HG03460 (cell line): ENCODE measurements around the gene RCCD1.
A peak's percentile ranks its signal among the peaks of the same experiment; 100 is the strongest.
"Not testable (repeated sequence)": the region's sequence is repeated elsewhere in the genome, so short reads cannot be mapped to it uniquely, and the experiment has no call there.

Source experiments
- ATAC-seq: cut with Tn5 transposase; IDR thresholded peaks from one replicate; pipeline ENCODE4 v1.9.1; 2021; ENCODE audit not compliant: unreplicated experiment

The RCCD1 gene

GRCh38 chr15:90917569-90917968, 37.1 kb upstream of the RCCD1 start:
- no peak for ATAC-seq

DNA sequence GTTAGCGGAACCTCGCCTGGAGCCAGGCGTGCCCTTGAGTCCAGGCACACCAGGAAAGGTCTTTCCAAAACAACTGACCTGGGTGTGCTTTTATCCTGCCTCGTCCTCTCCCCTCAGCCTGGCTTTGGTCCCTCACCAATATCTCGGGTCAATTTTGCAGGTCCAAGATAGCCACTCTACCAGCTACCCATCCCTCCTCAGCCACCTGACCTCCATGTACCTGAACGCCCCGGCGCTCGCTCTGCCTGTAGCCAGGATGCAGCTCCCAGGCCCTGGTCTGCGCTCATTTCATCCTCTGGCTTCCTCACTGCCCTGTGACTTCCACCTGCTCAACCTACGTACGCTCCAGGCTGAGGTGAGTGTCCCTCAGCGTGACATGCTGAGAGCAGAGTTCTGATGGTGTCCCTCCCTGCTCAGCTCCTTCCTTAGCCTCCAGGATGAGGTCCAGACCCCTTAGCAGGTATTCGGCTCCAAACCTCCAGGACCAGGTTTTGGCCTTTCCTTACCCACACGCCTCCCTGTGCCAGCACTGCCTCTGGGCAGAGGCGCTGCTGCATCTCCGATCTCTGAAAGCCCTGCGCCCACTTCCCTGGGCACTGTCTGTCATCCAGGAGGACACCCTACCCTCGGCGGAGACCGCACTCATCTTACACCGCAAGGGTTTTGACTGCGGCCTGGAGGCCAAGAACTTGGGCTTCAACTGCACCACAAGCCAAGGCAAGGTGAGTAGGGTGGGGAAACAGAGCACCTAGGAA, 36.5 kb upstream of the RCCD1 start:
- no peak for ATAC-seq

GRCh38 chr15:90918835-90919234, 35.8 kb upstream of the RCCD1 start:
- no peak for ATAC-seq

DNA sequence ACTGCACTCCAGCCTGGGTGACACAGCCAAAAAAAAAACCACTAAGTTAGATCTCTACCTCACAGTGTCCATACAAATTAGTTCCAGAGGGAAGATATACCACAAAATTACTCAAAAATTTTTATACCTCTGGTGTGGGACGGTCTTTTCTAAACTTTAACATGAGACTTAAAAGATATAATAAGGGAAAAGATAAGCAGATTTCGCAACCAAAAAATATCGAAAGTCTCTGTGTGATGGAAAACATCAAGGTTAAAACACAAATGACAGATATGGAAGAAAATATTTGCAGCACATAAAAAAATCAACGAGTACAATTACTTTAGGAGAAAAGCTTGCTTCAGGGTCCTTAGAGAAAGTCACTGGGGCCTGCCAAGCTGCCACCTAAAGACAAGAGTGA, 32.8 kb upstream of the RCCD1 start:
- no peak for ATAC-seq

GRCh38 chr15:90922712-90923322, 31.9 kb upstream of the RCCD1 start:
- peak; percentile 49 for ATAC-seq

- ATAC-seq, result peak; percentile 55
These were observed 30.3 kb upstream of the RCCD1 start for GRCh38 chr15:90924375-90924774.

- not testable (repeated sequence) for ATAC-seq
These were observed 27.9 kb upstream of the RCCD1 start for GRCh38 chr15:90926766-90927165.

- not testable (repeated sequence) for ATAC-seq
These were observed 26.6 kb upstream of the RCCD1 start for GRCh38 chr15:90928106-90928505.

DNA sequence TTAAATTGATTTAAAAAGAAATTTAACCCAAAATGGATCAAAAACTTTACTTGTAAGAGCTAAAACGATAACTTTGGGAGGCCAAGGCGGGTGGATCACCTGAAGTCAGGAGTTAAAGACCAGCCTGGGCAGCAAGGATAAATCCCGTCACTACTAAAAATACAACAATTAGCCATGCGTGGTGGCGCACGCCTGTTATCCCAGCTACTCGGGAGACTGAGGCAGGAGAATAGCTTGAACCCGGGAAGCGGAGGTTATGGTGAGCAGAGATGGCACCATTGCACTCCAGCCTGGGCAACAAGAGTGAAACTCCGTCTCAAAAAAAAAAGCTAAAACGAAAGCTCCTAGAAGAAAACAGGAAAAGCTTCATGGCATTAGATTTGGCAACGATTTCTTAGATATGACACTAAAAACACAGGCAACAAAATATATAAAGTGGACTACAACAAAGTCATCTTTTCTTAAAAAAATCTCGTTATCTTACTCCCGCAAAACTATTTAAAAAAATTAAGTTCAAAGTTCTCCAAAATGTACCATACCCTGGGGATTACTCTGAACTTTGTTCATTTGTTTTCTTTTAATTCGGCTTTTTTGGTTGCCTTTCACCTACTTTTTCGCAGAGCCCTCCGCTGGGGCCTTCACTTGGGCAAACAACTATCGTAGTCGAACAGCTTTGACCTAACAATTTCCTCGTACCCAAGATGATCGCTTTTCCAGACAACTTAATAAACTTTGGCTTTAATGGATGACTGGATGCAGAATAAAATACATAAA, 25.3 kb upstream of the RCCD1 start:
- ATAC-seq, result no peak

DNA sequence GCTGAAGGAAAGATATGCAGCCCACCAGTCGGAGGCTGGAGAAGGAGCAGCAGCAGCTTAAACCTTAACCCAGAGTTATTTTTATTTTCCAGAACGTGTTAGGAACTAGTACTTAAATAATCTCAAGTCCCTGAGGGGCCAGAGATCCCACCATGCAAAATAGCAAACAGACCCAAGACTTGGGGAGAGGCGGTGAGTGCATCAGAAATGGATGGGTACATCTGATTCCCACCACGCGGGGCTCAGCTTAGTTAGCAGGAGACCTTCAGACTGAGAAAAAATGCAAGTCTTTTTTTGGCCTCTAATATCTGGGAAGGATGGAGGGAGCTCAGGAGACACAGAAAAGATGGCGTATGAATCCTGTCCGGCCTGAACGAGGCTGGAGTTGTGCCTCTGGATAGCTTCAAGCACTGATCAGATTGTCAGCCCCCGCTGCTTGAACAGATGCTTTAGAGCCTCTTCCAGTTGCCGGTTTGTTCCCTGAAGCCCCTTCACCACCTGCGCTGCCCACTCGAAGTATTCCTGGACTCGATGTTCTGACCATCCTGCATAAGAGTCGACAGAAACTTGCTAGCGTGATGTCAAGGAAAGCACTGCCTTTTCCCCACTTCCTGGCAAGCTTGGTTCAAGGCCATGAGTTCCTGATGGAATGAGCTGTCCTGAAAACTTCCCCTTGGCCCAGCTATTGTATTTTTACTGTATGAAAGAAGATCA, 23.7 kb upstream of the RCCD1 start:
- ATAC-seq, result no peak

GRCh38 chr15:90931575-90931827, 23.2 kb upstream of the RCCD1 start:
- no peak for ATAC-seq

DNA sequence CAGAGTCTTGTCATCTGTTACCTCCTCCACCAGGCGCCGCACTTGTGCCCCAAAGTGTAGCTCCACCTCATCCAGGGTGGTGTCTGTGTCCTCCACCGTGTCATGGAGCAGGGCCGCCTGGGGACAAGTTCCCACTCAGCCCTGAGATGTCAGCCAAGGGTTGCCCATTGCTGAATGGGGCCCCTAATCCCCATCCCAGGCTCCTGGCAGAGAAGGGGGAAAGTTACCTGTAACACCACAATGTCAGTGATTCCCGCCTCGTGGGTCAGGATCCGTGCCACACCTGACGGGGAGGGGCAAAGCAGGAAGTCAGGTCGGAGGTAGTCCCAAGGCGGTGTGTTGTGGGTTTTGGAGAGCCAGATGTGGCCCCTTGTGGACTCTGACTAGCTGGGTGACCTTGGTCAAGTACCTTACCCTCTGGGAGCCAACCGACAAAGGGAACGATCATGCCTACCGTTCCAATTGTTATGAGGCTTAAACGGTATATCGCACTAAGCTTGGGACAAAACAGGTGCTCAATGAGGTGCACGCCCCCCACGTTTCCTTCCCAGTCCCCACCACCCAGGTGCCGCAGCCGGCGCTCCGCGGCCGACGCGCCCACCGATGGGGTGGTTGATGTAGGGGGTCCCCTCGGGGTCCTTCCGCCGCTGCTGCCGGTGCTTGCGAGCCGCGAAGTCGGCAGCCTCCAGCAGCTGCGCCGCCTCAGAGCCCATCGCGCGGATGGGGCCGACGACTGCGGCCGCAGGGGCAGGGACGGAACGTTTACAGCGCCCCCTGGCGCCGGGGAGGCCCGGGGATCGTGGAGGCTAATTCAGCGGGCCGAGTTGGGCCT, 22.6 kb upstream of the RCCD1 start, which contains the start of gene HDDC3:
HDDC3 (minus strand) TSS at position 722 of the 832 bp plus-strand sequence; CDS start at position 713, 9 bp downstream.
- peak; percentile 49 for ATAC-seq

GRCh38 chr15:90932660-90932991, 22.1 kb upstream of the RCCD1 start:
- no peak for ATAC-seq

DNA sequence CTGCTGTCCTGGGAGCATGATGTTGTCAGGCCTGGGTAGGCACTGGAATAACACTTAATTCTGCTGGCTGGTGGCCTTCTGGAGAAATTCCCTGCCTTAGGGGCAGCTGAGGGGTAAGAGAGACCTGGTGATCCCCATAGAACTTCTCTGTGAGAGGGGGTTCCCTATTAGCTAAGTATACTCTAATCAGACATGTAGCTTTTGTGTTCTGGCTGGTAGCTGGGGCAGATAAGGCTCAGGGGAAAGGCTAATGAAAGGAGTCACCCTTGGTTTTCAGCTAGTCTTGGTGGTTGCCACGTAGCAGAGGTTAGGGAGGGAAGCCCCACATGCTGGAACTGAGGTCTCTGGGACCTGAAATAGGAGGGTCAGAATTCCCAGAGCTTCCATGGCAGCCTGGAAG, 21.4 kb upstream of the RCCD1 start:
- ATAC-seq, result no peak

DNA sequence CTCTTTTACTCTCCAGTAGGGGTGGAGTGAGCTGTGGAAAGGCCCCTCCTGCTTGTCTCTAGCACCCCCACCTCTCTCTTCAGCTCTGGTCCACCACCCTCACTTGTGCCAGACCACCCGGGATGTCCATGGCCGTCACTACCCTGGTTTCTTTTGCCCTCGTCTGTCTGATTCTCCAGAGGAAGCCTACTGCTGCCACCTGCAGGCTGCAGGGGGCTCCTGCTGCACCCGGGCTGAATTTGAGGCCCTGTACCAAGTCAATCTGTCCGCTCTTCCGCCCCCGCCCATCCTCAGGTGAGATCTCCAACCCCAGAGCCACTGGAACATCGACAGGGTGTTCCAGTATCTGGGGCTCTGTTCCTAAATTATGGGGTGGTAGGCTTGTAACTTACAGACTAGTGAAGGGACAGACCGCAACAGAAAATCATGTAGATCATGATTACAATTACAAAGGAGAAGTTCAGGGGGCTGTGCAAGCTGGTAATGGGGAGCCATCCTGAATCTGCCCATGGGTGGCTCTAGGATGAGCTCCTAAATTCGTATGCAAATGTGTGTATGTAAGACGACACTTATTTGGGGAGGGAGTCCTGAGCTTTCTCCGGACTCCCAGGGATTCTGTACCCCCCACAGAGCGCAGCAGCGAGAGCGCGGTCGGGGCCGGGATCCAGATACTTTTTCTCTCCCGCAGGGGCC, 20.3 kb upstream of the RCCD1 start:
- ATAC-seq, result peak; percentile 36

- peak; percentile 53 for ATAC-seq
These were observed 19.5 kb upstream of the RCCD1 start, which contains the start of gene UNC45A for GRCh38 chr15:90934949-90935751. UNC45A (plus strand) TSS chr15:90935285; CDS start chr15:90935325, 40 bp downstream.

GRCh38 chr15:90936823-90937222, 17.9 kb upstream of the RCCD1 start:
- ATAC-seq, result no peak

GRCh38 chr15:90938261-90938660, 16.4 kb upstream of the RCCD1 start:
- no peak for ATAC-seq

GRCh38 chr15:90939756-90940155, 14.9 kb upstream of the RCCD1 start:
- ATAC-seq, result no peak
